Activated CD4-positive, alpha-beta T cell treated with anti-CD3 and anti-CD28 coated beads for 4 hours (primary cell): ENCODE results near the gene ANKRD37.

Experiments
- DNase-seq, 2 donors: peaks; one replicate each; pipeline ENCODE4 v3.0.0-alpha.2; 2020

The ANKRD37 gene

DNA sequence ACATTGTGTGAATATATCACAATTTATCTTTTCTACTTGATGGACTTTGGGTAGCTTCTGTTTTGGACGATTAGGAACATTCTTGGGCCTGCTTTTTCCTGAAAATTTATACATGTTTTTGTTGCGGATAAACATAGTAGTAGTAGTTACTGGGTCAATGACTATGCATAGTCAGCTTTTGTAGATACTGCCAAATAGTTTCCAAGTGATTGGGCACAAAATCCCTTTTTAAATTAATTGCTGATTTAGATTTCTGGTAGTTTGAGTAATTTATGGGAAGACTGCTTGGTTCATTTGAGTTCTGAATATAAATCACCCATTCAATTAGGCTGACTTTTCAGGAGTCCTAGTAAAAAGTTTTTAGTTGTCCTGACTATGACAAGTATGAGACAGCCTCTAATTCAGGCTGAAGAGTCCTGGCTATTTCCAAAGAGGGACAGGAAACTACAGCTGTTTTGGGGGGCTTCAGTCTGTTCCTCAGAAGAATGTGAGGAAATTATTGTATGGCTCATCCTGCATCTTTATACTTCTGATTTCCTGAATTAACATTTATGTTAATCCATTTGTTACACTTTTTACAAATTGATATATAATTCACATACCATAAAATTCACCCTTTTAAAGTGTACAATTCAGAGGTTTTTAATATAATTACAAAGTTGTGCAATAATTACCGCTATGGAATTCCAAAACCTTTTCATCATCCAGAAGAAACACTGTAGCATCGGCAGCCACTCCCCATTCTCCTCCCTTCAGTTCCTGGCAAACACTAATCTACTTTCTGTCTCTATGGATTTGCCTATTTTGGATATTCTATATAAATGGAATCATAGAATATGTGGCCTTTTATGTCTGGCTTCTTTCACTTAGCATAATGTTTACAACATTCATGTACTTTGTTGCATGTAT, 15.1 kb upstream of the ANKRD37 start:
- DNase-seq, result no peak

DNA sequence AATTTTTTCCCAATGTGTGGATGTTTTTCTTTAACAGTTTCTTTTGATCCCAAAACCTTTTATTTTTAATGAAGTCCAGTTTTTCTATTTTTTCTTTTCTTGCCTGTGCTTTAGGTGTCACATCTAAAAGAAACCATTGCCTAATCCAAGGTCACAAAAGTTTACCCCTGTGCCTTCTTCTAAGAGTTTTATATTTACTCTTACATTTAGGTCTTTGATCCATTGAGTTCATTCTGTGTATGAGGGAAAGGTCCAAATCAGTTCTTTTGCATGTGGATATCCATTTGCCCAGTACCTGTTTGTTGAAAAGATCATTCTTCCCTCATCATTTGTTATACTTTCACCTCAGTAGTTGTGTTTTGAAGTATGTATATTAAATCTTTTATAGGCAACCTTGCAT, 13.9 kb upstream of the ANKRD37 start:
- DNase-seq, result no peak

DNA sequence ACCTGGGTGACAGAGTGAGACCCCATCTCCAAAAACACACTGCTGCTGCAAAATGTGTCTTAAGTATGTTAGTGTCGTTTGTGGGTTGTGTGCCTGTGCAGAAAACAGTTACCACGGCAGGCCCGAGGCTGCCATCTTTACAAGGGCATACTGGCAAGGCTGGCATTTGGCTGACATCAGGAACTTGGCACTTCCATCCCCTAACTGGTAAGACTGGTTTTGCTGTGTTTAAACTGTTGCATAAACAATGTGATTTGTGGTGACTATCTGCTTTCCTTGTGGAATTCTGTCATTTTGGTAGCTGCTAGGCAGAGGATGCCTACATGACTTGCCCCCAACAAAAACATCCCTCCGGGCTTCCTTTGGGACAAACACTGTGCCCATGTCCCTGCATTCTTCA, 13.2 kb upstream of the ANKRD37 start:
- DNase-seq, result no peak

DNA sequence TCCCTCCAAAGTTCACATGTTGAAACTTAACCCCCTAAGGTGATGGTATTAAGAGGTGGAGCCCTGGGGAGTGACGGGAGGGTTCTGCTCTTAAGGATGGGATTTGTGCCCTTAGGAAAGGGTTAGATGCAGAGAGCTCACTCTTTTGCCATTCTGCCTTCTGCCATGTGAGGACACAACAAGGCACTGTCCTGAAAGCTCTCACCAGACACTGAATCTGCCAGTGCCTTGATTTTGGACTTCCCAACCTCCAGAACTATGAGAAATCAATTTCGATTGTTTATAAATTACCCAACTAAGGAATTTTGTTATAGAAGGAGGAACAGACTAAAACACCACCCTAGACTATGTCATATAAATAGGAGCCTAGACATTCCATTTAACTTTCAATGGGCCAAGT, 12.6 kb upstream of the ANKRD37 start:
- no peak for DNase-seq

DNA sequence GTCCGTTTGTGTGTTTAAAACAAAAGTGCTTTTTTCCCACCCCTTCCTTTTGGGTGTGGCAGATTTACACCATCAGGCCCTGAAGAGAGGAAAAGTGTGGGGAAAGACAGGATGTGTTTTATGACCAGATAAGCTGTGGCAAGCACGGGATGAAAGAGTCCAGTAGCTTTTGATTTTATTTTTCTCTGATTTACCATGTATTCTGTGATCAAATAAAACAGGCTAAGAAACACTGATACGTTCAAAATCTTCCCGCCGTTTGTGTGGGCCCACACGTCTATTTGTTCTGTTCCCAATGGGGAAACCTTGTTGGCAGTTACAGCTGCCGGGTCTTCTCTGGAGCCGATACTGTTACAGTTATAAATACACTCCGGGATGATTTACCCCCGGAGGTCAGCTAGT, 11.7 kb upstream of the ANKRD37 start:
- no peak for DNase-seq

DNA sequence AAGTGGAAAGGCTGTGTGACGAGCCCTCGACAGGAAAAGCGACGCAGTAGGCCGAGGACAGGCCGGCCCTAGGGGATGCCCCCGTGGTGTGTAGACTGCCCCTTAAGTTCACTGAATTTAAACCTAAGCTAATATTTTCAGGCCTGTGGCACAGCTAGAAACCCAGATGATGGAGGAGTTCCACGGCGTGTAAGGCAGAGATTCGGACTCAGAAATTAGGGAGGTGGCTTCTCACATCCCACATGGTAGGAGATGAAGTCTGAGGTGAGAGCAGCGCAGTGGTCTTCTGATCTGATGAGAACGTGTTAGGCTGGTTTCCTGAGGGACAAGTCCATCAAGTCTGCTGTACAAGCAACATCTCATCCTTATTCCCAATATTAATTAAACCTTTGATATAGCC, 8.7 kb upstream of the ANKRD37 start:
- DNase-seq, result no peak

DNA sequence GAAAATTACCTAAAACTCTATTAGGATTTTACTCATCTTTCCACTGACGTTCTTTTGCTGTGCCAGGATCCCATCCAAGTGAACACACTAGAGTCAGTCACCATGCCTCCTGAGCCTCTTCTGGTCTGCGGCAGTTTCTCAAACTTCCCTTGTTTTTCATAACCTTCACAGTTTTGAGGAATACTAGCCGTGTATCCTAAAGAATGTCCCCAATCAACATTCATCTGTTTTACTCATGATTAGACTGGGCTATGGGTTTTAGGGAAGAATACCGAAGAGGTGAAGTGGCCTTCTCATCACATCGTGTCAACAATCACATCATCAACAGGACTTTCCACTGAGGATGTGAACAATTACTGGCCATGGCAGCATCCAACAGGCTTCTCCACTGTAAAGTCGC, 5.7 kb upstream of the ANKRD37 start:
- no peak for DNase-seq

DNA sequence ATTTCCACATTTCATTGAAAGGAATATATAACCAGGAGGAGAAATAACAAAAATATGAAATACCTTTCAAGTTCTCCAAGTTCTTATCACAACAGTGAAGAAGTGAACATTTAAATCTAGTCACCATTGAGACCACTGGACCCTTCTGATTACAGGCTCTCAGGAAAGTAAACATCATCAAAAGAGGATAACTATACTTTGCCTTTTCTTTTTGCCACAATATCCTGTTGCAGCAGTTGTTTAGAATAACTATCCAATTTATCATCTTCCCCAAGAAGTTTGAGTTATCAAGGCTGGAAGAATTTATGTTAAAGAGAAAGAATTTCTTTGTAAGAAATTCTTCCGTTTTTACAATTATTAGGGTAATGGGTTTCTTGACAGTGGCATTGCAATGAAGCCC, 4.5 kb upstream of the ANKRD37 start:
- no peak for DNase-seq

DNA sequence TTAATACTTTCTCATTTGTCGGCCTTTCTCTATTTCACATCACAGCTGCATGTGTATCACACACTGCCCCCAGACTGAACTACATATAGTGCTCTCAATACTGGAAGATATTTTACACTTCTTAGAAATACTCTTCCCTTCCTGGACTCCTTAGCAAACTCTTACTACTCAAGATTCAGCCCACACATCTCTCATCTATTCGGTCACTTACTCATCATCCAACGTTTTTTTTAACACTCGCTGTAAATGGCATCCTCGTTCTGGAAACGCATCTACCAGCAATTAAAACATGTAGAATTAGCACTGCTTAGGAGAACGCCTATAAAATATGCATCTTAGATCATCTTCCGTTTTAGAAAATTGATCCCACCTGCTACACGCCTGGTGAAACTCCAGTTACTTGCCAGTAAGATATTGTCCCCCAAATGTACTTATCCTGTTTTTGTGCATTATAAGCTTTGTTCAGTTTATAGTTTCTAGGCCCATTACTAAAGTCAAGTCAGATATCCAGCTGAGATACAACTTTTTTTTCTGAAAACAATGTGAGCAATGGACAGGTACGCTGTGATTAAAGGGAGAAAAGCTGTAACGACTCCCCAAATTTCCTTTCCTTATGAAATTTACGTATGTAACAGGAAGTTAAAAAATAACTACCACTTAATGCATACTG, 1.9 kb upstream of the ANKRD37 start:
- peak in 1 of 2 donors; percentile 12 for DNase-seq

DNA sequence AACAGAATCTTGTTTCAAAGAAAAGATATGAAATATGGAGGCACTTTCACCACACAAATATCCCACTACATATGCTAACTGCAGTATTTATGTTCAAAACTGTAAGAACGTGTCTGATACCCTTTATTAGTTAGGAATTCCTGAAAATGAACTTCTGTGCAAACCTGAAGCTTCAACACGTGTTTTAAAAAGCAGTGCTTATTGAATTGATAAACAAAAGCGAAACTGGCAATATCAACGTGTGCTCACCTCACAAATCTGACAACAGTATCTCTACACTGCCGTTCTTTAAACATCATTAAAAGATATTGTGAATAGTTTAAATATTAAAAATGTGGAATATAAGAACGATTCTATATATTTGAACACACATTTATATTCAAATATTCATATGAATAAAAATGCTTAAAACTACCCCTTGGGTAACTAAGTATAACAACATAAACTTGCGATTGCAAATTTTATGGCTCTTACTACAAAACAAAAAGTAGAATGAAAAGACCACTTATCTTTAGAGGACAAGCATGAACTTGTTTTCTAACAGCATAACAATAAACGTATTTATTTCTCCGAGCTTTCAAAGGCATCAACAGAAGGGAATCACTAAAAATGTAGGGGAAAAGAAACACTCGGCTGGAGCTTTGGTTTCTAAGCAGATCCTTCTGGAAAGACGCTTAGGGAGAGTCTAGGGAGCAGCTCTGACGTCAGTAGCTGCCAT, 1.2 kb upstream of the ANKRD37 start, which contains the start of gene LRP2BP:
LRP2BP (minus strand) TSS at position 687 of the 718 bp plus-strand sequence. CDS start 17,738 bp downstream, outside the sequence.
- no peak for DNase-seq

DNA sequence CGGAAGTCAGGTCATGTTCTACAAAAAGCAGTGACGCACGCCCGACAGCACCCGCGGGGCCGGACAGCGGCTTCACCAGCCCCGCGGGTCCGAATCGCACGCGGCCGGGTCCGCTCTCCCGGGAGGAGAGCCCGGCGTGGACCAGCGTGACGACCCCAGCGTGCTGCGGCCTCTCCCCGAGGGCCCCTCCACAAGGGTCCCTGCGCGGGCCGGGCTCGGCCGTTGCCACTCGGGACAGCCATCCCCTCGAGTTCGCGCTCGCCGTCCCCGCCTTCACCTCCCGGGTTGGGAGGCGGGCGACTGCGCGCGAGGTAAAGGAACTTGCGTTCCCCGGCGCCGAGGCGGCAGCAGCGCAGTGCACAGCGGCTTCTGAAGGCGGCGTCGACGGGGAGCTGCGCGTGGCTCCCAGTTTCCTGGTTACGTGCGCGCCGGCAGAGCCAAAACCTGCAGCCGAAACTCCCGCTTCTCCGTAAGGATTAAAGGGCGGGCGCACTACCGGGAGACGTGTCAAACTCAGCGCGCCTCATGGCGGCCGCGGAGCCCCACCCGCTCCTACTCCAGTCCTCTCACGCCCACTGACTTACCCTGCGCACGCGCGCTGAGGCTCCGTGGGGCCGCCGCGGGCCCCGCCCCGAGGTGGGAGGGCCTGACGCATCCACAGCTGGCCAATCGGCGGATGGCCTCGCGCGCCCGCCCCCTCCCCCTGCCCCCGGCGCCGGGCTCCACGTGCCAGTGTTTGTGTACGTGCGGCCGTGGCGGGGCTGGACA, 501 bp upstream of the ANKRD37 start:
- peak; percentile 94 to 96 for DNase-seq

DNA sequence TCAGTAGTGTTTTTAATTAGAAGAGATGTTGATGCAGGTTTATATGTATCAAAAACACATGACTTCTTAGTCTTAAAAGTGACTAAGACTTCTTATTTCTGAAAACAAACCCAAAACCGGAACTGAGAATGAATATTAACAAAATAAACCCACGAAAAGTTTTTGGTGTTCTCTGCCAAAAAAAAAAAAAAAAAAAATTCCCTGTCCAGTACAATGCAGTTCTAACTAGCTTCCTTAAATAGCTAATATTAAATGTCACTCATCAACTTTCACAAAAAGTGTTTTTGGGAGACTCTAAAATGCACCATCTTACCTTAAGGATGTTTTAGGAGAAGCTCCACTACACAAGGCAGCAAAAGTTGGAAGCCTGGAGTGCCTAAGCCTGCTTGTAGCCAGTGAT, 2.0 kb downstream of the ANKRD37 start:
- DNase-seq, result no peak

DNA sequence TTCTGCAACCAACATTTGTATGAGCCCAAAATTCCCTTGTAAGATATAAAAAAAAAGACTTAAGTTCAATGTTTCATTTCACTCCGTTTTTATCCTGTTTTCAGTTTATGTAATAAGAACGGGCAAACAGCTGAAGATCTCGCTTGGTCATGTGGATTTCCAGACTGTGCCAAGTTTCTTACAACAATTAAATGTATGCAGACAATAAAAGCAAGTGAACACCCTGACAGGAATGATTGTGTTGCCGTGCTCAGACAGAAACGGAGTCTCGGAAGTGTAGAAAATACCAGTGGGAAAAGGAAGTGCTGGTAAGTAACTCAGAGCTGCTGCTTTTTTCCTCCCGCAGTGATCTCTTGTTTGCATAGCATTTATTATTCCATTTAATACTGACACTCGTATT, 2.8 kb downstream of the ANKRD37 start:
- no peak for DNase-seq

DNA sequence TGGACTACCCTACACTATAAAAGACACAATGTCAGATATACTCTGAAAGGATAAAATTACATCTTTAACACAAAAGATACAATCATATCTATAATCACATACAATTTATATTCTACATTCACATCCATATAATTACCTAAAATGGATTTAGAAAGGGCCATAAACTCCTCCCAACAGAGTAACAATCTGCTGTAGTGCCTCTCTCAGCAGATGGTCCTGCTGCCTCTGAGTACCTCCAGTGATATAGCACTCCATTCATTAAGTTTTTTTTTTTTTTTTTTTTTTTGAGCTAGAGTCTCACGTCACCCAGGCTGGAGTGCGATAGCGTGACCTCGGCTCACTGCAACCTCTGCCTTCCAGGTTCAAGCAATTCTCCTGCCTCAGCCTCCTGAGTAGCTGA, 7.4 kb downstream of the ANKRD37 start:
- no peak for DNase-seq

DNA sequence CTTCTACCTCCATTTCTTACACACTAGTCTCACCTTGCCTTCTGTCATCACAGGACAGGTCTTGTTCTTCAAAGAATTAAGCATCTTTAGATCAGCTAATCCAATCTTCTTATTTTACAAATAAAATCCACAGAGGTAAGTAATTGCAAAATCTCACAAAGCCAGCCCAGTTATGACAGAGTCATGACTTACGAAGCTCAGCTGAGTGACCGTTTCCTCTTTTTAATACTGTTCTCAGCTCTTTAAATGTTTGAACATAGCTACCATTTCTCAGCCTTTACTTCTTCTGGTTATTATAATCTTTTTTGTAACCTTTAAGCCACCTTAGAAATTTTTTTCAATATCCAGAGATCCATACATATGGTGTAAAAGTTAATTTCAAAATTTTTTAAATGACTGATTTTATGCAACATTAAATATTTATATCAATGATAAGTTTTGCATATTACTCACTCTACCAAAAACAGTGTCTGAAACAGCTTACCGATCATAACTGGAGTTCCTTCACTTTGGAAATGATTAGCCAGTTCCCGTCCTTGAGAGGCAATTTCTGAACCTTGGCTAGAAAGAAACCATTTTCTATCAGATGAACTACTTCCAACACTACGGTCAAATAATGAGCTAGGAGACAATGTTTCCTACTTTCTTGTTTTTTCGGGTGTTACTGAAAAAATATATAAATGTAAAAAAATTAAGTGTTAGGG, 8.8 kb downstream of the ANKRD37 start:
- DNase-seq, result no peak

DNA sequence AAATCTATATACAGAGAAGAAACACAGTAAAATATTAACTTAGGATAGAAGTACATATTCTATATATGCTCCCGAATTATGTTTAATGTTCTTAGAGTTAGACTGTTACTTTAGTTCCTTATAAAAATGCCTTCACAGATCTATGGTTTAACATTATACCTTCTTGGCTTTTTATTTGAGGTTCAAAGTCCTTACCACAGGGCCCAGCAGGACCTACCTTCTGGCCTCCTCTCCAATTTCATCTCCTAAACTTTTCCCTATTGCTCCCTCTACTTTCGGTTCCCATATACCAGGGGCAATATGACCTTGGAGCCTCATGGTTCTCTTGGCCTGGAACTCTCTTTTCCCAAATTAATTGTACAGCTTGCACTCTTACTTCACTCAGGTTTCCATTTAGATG, 11.8 kb downstream of the ANKRD37 start:
- no peak for DNase-seq

DNA sequence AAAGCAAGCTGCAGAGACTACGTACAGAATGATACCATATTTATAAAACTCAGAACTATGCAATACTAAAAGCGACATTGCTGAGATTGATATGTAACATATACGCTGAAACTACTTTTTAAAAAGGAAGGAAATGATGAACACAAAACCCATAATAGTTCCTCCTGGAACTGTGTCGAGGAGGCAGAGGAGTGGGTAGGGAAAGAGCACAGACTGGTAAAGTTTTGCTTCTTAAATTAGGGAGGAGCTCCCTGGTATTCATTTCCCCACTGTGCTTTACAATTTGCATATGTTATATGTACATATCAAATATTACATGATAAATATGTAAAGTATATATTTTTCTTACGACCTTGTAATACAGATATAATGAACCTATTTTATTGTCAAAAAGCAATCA, 15.2 kb downstream of the ANKRD37 start:
- DNase-seq, result no peak

DNA sequence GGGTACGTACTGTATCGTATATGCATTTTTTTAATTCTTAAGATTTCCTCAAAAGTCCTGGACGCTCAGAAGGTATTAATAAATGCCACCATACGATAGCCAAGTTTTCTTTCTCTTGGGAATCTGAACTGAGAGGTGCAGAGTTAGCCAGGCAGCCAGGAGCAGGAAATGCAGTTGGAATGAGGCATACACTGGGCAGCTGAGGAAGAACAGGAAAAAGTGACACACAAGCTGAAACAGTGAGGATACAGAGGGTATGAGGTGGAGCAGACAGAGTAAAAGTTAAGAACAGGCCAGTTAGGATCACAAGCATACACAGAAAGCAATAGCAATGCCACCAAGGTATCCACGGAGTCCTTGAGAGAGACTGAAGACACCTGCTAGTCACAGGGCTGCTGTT, 15.8 kb downstream of the ANKRD37 start:
- no peak for DNase-seq

DNA sequence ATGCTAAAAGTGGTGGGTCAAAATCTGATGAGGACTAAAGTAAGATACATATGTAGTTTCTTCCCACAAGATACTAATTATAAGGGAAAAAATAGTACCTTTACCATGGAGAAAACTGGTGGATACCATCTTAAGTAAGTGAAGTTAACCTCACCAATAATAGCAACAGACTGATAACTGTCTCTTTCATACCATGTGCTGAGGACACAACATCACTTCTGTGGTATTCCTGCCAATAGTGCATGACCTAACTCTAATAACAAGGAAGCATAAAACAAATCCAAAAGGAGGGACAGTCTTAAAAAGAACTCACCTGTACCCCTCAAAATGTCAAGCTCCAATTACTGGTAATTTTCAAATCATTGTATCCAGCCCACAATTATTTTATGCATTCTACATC, 20.3 kb downstream of the ANKRD37 start:
- no peak for DNase-seq

DNA sequence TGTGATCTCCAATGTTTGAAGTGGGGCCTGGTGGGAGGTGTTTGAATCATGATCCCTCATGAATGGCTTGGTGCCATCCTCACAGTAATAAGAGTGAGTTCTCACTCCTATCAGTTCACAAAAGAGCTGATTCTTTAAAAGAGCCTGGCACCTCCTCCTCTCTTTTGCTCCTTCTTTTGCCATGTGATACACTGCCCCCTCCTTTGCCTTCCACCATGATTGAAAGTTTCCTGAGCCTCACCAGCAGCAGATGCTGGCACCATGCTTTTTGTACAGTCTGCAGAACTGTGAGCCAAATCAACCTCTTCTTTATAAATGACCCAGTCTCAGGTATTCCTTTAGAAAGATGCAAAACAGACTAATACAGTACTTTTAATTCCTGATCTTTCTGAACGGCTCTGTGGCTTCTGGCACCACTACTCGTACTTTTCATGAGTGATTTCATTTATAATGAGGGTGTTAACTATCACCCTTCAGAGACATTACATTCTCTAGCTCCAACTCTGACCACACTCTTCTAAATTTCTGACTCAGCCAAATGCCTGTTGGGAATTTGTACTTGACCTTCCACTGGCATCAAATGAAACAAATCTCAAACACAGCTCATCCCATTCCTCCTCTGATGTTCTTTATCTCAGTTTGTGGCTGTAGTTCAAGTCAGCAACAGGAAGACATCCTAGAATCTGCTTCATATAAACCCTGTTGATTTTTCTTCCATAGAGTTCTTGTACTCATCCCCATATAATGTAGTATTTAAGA, 24.9 kb downstream of the ANKRD37 start:
- DNase-seq, result no peak

DNA sequence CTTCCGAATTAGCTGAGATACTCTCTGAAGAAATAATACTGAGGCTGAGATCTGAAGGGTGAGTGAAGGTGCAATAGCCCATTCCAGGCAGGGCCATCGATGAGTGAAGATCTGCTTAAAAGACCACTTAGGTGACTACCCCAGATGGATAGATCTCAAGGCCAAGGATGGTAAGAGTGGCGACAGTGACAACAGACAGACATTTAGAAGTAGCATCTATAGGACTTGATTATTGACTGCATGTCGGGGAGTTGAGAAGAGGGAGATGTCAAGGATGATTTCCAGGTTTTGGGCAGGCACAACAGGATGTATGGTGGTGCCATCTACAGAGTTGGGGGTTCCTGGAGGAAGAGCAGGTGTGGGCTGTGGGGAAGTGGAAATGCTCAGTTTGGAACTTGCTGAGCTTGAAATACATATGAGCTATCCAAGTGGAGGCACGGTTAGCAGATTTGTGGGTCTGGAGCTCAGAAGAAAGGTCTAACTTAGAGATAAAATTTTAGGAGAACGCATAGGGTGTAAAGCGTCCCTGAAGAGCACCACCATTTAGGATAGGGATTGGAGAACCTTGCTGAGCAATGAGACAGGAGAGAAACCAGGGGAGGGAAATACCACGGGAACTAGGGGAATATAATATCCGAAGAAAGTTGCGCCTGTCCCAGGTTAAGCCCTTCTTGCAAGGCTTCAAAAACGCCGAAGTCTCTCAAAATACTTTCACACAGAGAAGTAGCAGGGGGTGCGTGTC, 28.4 kb downstream of the ANKRD37 start:
- DNase-seq, result peak in 1 of 2 donors; percentile 6
